Dermis blood vessel endothelial cell (primary cell): ENCODE measurements around the gene HDAC4. TPM values are rescaled to one million over a fixed set of nuclear protein-coding genes. Genes with fewer than 3 reads are reported as not detected.

Source experiments
- DNase-seq: peaks from one replicate; pipeline ENCODE4 v3.0.0; 2010
- total RNA-seq: library from RNA; depleted of rRNA; stranded (reverse); fragments of >200 nt; gene quantifications from 2 replicates; pipeline ENCODE4 v1.2.3, GENCODE V29; 2014

Gene HDAC4
- total RNA-seq, 1 donor from 2014 or later, result 17.4 TPM

DNA sequence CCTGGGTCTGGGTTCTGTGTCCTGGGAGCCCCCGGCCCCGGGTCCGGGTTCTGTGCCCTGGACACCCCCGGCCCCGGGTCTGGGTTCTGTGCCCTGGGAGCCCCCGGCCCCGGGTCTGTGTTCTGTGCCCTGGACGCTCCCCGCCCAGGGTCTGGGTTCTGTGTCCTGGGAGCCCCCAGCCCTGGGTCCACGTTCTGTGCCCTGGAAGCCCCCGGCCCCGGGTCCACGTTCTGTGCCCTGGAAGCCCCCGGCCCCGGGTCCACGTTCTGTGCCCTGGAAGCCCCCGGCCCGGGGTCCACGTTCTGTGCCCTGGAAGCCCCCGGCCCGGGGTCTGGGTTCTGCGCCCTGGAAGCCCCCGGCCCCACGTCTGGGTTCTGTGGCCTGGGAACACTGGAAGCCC is 299.0 kb downstream of the HDAC4 start:
- DNase-seq, result no peak

GRCh38 chr2:239101071-239101470 is 299.7 kb downstream of the HDAC4 start:
- DNase-seq, result no peak

GRCh38 chr2:239099474-239099873 is 301.3 kb downstream of the HDAC4 start:
- DNase-seq, result no peak

DNA sequence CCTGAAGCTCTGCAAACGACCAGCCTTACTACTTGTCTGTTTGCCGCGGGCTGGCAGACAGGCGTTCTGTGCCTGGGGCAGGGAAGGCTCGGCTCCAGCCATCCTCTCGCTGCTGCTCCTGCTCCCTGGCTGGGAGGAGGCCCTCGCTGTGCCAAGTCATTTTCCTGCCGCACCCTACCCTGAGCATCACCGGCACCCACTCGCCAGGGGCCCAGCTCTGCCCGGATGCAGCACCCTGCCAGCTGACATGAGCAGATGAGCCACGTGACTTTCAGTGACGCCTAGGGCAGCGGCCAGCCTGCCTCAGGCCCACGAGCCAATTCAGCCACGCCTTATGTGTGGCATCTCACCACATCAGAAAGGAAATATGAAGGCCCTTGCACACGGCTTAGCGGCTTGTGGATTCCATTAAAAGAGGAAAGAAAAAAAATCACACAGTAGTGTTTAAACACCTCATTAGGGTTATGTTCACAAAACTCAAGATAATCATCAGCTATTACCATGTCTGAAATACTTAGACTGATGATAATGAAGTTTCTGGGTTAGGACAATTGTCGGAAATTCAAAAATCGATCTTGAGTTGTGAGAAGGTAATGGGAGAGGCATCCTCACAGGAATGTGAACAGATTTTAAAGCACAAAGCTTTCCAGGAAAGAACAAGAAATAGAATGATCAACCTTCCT is 302.4 kb downstream of the HDAC4 start:
- no peak for DNase-seq

DNA sequence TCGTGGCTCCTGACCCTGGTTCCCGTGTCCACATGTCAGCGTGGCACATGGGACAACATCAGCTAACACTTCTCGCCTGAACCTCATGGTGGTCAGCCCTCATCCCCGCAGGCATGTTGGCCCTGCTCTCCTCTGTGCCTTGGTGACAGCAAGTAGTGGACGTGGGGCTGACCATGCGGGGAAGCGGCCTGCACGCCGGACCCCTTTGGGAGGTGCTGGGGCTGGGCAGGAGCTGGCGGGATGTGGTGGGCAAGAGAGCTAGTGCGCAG is 303.5 kb downstream of the HDAC4 start:
- DNase-seq, result no peak

DNA sequence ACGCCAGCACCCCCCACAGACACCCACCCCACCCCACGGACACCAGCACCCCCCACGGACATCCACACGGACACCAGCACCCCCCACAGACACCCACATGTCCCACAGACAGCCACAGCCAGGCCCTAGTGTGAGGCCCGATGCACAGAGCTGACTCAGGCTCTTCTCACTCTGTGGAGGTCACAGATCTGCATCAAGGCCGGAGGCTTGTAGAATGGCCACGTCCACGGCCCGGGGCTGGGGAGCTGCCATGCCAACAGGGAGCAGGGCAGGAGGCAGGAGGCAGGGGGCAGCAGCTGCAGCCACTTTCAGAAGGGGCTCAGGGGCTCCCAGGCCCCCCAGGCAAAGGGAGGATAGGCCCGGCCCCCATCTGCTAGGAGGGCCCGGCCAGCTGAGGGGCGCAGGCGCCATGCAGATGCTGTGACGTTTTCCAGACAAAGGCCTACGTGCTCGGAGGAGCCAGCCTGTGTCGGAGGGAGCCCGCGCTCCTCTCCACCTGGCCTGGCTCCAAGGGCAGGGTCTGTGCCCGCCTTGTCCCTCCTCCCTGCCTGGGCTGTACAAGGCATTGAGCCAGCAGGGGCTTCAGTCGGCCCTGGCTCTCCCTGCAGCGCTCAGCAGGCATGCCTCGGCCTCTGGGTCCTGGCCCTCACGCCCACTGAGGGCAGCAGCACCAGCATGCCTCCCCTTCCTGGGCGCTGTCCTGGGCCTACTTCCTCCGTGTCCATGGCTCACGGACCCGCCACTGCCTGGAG is 304.0 kb downstream of the HDAC4 start:
- no peak for DNase-seq

GRCh38 chr2:239095460-239096081 is 305.2 kb downstream of the HDAC4 start:
- DNase-seq, result no peak

DNA sequence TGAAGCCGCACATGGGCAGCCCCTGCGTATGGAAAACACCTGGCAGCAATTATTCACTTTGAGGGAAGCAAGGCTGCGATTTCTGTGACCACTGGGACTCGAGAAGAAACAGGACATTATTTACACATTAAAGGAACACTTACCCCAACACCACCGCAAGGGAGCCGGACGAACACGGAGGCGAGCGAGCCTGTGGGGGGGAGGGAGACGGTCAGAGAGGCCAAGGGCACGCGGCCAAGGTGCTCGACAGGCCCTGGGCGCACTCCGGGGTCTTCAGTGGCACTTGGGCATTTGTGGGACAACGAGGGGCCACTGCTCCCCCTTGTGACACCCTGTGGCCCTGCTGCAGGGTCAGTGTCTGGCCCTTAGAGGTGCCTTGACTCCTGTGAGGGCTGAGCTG is 306.0 kb downstream of the HDAC4 start:
- no peak for DNase-seq

DNA sequence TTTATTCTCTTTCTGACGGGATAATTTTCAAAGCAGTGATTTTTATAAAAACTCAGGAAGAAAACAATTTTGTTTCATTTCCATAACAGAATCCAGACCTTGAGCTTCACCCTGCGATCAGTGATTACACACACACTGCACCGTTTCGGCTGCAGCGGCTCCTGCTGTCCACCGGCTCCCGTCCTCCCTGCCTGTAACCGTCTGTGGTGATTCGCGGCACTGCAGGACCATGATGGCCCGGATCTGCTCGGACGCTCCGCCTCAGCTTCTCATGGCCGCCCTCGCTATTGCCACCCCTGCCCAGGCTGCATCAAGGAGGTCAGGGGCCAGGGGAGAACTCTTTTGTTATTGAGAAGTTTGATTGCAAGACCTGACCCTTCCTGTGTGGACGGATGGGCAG is 306.9 kb downstream of the HDAC4 start:
- DNase-seq, result no peak

- DNase-seq, result no peak
Observed at GRCh38 chr2:239093542-239093941, 307.3 kb downstream of the HDAC4 start.

GRCh38 chr2:239092571-239093294 is 308.1 kb downstream of the HDAC4 start:
- no peak for DNase-seq

DNA sequence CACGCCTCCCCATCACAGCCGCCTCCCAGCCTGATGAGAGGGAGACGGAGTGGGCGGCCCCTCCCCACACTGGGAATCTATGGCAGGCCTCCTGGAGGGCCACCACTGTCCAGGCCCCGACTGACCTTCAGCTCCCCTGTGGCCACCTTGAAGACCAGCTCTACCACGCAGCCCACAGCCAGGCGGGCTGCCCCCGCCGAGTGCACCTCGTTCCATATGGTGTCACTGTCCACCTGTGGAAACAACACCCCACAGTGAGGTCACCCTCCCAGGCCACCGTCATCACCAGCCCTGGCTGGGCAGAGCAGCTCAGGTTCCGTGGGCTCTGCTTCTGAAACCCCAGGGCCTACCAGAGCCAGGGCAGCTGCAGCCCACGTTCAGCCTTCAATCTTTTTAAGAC is 310.9 kb downstream of the HDAC4 start:
- no peak for DNase-seq

- peak; percentile 22 for DNase-seq
Observed at GRCh38 chr2:239087046-239087710, 313.6 kb downstream of the HDAC4 start.

DNA sequence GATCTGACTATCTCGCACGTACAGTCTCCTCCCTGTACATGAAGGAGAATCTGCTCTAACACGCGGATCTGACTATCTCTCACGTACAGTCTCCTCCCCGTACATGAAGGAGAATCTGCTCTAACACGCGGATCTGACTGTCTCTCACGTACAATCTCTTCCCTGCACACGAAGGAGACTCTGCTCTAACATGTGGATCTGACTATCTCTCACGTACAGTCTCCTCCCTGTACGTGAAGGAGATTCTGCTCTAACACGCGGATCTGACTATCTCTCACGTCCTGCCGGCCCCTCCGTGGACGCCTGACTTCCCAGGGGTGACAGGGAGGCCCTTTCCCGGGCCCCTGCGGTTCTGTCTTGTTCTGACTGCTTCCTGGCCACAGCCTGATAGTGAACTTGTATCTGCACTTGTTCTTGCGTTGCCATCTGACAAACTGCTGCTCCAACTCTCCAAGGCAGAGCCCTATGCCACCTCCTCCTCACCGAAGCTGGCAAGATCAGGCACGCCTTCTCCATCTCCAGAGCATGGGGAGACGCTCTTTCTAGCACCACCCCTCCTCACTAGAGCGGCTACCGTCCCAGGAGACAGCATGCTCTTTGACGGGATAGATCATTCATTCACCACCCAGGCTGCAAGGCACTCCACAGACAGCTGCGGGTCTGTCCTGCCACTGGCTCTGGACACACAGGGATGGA is 314.3 kb downstream of the HDAC4 start:
- no peak for DNase-seq

- DNase-seq, result no peak
Observed at GRCh38 chr2:239085201-239085992, 315.4 kb downstream of the HDAC4 start.

GRCh38 chr2:239084007-239084406 is 316.8 kb downstream of the HDAC4 start:
- DNase-seq, result no peak

DNA sequence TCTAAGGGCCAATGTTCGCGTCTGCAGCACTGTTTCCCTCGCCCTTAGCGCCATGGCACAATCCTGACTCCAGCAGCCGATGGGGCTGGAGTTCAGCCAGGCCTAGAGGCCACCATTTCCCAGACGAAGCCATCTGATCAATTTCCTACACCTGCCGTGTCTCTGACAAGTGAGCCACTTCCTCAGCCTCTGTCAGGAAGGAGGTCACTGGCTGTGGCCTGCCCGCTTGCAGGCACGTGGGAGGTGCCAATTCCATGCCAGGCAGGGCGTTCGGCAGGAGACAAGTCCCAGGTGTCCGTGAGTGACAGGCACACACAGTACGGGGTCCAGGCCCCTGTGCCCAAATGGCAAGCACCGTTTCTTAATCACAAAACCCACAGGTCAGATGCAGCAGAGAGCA is 318.4 kb downstream of the HDAC4 start:
- no peak for DNase-seq

- DNase-seq, result no peak
Observed at GRCh38 chr2:239081622-239082021, 319.2 kb downstream of the HDAC4 start.

- DNase-seq, result no peak
Observed at GRCh38 chr2:239081046-239081445, 319.8 kb downstream of the HDAC4 start.

GRCh38 chr2:239079671-239080294 is 321.0 kb downstream of the HDAC4 start:
- no peak for DNase-seq
